GM10248 (cell line): ENCODE data around the gene ADGRG7.

Experiments
- CTCF ChIA-PET: fragments of 300-600 bp; sonication (Branson Sonifier 250); formaldehyde crosslinking; extraction: SDS; loops from one replicate; lab custom pipeline; 2021; ENCODE audit warnings: antibody characterized with exemption; lab: Yijun Ruan, JAX
- POLR2A ChIA-PET: fragments of 350-650 bp; sonication (Branson Sonifier 250); formaldehyde crosslinking; extraction: SDS; loops from one replicate; lab custom pipeline; 2020; ENCODE audit warnings: antibody characterized with exemption; lab: Yijun Ruan, JAX
- DNase-seq: peaks from one replicate; pipeline ENCODE4 v3.0.0; 2012; ENCODE audit errors: extremely low spot score
- TF ChIP-seq, protein P1 (sequence below): IDR thresholded peaks from 2 replicates; pipeline ENCODE4 v1.5.1; 2012; ENCODE audit warnings: mild to moderate bottlenecking, low read depth; ENCODE audit errors: extremely low read depth, missing control alignments, control extremely low read depth

ADGRG7 gene

GRCh38 chr3:100682854-100683760 lies 73.7 kb downstream of the ADGRG7 start:
- CTCF ChIA-PET: interaction anchor here (1.2 to 1.6 kb wide), 3 partner anchors 10 to 52 kb away, joined by 3 to 6 read pairs (median 3); no protein-coding TSS in a partner anchor
- POLR2A ChIA-PET: interaction anchor here (0.6 kb wide), 1 partner anchor 35 kb away, joined by 5 read pairs; no protein-coding TSS in a partner anchor
- TF ChIP-seq, protein P1, sequence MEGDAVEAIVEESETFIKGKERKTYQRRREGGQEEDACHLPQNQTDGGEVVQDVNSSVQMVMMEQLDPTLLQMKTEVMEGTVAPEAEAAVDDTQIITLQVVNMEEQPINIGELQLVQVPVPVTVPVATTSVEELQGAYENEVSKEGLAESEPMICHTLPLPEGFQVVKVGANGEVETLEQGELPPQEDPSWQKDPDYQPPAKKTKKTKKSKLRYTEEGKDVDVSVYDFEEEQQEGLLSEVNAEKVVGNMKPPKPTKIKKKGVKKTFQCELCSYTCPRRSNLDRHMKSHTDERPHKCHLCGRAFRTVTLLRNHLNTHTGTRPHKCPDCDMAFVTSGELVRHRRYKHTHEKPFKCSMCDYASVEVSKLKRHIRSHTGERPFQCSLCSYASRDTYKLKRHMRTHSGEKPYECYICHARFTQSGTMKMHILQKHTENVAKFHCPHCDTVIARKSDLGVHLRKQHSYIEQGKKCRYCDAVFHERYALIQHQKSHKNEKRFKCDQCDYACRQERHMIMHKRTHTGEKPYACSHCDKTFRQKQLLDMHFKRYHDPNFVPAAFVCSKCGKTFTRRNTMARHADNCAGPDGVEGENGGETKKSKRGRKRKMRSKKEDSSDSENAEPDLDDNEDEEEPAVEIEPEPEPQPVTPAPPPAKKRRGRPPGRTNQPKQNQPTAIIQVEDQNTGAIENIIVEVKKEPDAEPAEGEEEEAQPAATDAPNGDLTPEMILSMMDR: no peak
- no peak for DNase-seq

GRCh38 chr3:100693225-100693624 lies 83.8 kb downstream of the ADGRG7 start:
- ChIA-PET POLR2A (no interaction called here), CTCF (interaction anchor here (0.7 to 2.5 kb wide), 6 partner anchors 9 to 33 kb away, joined by 3 to 7 read pairs (median 4); no protein-coding TSS in a partner anchor)
- TF ChIP-seq, protein P1: no peak
- DNase-seq: no peak

DNA sequence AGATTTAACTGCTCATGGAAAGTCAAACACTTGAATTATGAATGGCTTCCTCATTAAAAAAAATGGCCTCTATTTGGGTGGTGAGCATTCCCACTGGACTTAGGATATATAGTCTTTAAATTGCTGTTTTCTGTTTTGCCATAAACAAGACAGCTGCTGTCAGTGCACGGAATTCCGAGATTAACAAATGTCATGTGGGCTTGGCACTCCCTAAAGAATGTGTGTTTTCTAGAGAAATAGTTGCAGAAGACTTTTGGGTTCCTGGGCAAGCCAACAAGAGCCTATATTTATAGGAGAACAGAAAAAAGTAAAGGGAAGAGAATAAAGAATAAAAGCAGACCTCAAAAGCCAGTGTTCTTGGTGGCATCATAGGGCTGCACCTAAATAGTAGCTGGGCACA lies 86.3 kb downstream of the ADGRG7 start:
- ChIA-PET POLR2A (no interaction called here), CTCF (interaction anchor here (1.0 kb wide), 1 partner anchor 10 kb away, joined by 3 read pairs; no protein-coding TSS in a partner anchor)
- DNase-seq: no peak
- TF ChIP-seq, protein P1: no peak

GRCh38 chr3:100696161-100696560 lies 86.8 kb downstream of the ADGRG7 start:
- CTCF ChIA-PET: interaction anchor here (1.0 kb wide), 1 partner anchor 10 kb away, joined by 3 read pairs; no protein-coding TSS in a partner anchor
- DNase-seq: no peak
- TF ChIP-seq, protein P1: no peak
- POLR2A ChIA-PET: no interaction called here

GRCh38 chr3:100697172-100697571 lies 87.8 kb downstream of the ADGRG7 start:
- POLR2A ChIA-PET: no interaction called here
- DNase-seq: no peak
- TF ChIP-seq, protein P1: no peak
- CTCF ChIA-PET: no interaction called here

DNA sequence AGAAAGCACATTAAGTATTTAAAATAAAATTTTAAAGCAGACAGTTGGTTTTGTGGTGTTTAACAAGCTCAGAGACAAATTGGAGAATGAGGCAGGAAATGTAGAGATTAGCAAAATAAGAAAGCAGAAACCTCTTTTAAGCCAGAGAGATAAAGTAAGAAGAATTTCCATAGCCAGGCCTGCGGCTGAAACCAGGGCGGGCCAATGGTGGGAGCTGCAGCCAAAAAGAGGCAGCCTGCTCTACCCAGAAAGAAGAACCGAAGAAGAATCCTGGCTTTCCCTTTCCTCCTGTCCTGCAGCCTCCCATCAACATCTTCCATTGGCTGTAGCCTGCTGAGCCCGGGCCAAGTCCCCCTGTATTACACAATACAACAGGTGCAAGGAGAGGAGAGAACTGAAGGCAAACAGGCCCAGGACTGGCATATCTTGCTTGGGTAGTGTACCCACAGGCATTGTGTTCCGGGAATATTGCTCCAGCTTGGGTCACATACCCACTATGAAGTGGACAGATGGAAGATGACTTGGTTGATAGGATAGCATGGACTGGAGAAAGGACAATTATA lies 88.4 kb downstream of the ADGRG7 start:
- DNase-seq: no peak
- ChIA-PET POLR2A (no interaction called here), CTCF (no interaction called here)
- TF ChIP-seq, protein P1: no peak
